Ovary (tissue), 9 donors: Measurements from ENCODE around the gene SLC25A30. TPM values are rescaled to one million over a fixed set of nuclear protein-coding genes. Genes with fewer than 3 reads are reported as not detected.

Experiments
- DNase-seq, 5 donors: peaks; one replicate each; pipeline ENCODE4 v3.0.0-alpha.2; 2019 to 2020
- H3K27ac ChIP-seq, 2 donors: fragments of 200-600 bp; one replicate each; pipeline versions ENCODE4 v1.5.1 to v1.8.0; 2019 to 2022
- H3K27me3 ChIP-seq: fragments of 200-600 bp; one replicate; pipeline ENCODE4 v1.8.0; 2022
- H3K36me3 ChIP-seq: fragments of 200-600 bp; sonication (generic); one replicate; pipeline ENCODE4 v1.5.1; 2019
- H3K4me1 ChIP-seq: one replicate; pipeline ENCODE4 v1.8.1; 2013; ENCODE audit warnings: mild to moderate bottlenecking, moderate library complexity; ENCODE audit not compliant: insufficient read depth
- H3K4me3 ChIP-seq: fragments of 200-600 bp; sonication (generic); one replicate; pipeline ENCODE4 v1.5.1; 2017
- H3K9me3 ChIP-seq, 2 donors: fragments of 200-600 bp in 1 of 2; sonication (generic) in 1 of 2; one replicate each; pipeline versions ENCODE4 v1.5.1 to v1.8.1; 2013 to 2019; ENCODE audit warnings: mild to moderate bottlenecking in 1 of 2, moderate library complexity in 1 of 2
- CTCF ChIP-seq, 3 donors: fragments of 450-650 bp in 2 of 3; fragments of 200-600 bp in 1 of 3; IDR thresholded peaks; one replicate each; pipeline versions ENCODE4 v1.5.1 to v1.8.0; 2016 to 2022; ENCODE audit warnings: antibody characterized with exemption in 3 of 3, mild to moderate bottlenecking in 1 of 3
- EP300 ChIP-seq: sonication (generic); formaldehyde crosslinking; IDR thresholded peaks from one replicate; pipeline ENCODE4 v1.6.1; 2017; ENCODE audit warnings: antibody characterized with exemption
- POLR2A ChIP-seq: fragments of 450-650 bp; IDR thresholded peaks from one replicate; pipeline ENCODE4 v1.6.1; 2017; ENCODE audit warnings: antibody characterized with exemption, mild to moderate bottlenecking, moderate library complexity
- WGBS, 3 donors: extraction: QIAGEN DNeasy Blood & Tissue Kit in 1 of 3; methylation state at CpG; one replicate each; pipeline versions ENCODE4 v1.1.5 to v1.1.7; 2013 to 2017; 5-methylcytosine and 5-hydroxymethylcytosine counted together
- intact Hi-C, 4 donors: fragments of 100-400 bp; cut with DNase I; formaldehyde crosslinking; loops; one replicate each; pipeline versions ENCODE4 v1.11.0 to v1.15.1; 2022 to 2023
- polyA plus RNA-seq, 2 donors: library from polyadenylated mRNA; stranded (reverse); fragments of 200-250 nt in 1 of 2; fragments of 350-450 nt in 1 of 2; fragmentation: Illumina TruSeq in 1 of 2; extraction: RNeasy Lipid Tissue Mini Kit (QIAGEN cat#74804) in 1 of 2; gene quantifications; one replicate each; pipeline ENCODE4 v1.2.3, GENCODE V29; 2013 to 2014
- total RNA-seq, 7 donors: library from RNA; depleted of rRNA in 2 of 7; stranded (reverse); fragments of >200 nt in 2 of 7; fragmentation: NEBNext Ultra II Directional in 3 of 7; extraction: Animal tissue kit (Norgen Biotek cat#: 25700) in 3 of 7; gene quantifications; one replicate each; pipeline versions ENCODE4 v1.1.0 to v1.2.4, GENCODE V29; 2016 to 2023
- donor health status: DM: no; HTN: no; CAD: no; lungs with moderate emphysema.
- donor health status: DM: no; HTN: no; CAD: no.
- donor health status: Bipolar disorder and iron deficiency.
- donor health status: DM: yes; HTN: yes; CAD: no.
- donor health status: DM: no; HTN: no; CAD: no.
- donor health status: DM: yes; HTN: yes; CAD: no.

The SLC25A30 gene
- total and polyA plus RNA-seq, 9 donors = 10.7 to 33.4 (median 22.8) TPM

- DNase-seq = peak in 2 of 5 donors; percentile 47 to 49
- peaks cover 14% of the 10 kb centered on the region for H3K4me1 ChIP-seq
- no peaks in the 10 kb centered on the region for H3K9me3 ChIP-seq
- H3K36me3 ChIP-seq = no peaks in the 10 kb centered on the region
- H3K27me3 ChIP-seq = no peaks in the 10 kb centered on the region
- WGBS, 3 donors = 81 to 84% (median 81%) methylated on average over 9 of the region's 9 CpGs
- intact Hi-C loops = loop anchor here in 1 of 4 donors (10.0 kb wide), 1 partner anchor 49 kb away; the partner anchor contains the start of gene SLC25A30
- peak overlapping the region; percentile 98 for H3K4me3 ChIP-seq
- H3K27ac ChIP-seq = peak overlapping the region in 1 of 2 donors; percentile 72
- TF ChIP-seq CTCF (IDR thresholded peaks at IDR 0.05) (peak in 2 of 3 donors; percentile 57 to 66), POLR2A (no peak)
Measured at GRCh38 chr13:45464141-45464686, 46.0 kb upstream of the SLC25A30 start.

GRCh38 chr13:45456196-45456972 lies 38.2 kb upstream of the SLC25A30 start:
- no peaks in the 10 kb centered on the region for H3K4me1 ChIP-seq
- intact Hi-C loops = no loop called here
- H3K27ac ChIP-seq = no peak overlapping the region

GRCh38 chr13:45454204-45454603 lies 36.0 kb upstream of the SLC25A30 start:
- no peak for DNase-seq
- no peaks in the 10 kb centered on the region for H3K9me3 ChIP-seq
- intact Hi-C loops = no loop called here
- no peak overlapping the region for H3K4me3 ChIP-seq
- WGBS, 3 donors = 74 to 91% (median 76%) methylated on average over 7 of the region's 7 CpGs
- TF ChIP-seq POLR2A (no peak), CTCF (IDR thresholded peaks at IDR 0.05) (no peak), EP300 (no peak)
- no peaks in the 10 kb centered on the region for H3K4me1 ChIP-seq
- H3K36me3 ChIP-seq = no peaks in the 10 kb centered on the region
- H3K27ac ChIP-seq = no peak overlapping the region
- H3K27me3 ChIP-seq = no peaks in the 10 kb centered on the region

More at GRCh38 chr13:45456196-45456972, 38.2 kb upstream of the SLC25A30 start:
- H3K27me3 ChIP-seq = no peaks in the 10 kb centered on the region
- DNase-seq = no peak
- TF ChIP-seq POLR2A = no peak
- no peak for TF ChIP-seq CTCF (IDR thresholded peaks at IDR 0.05)
- no peak for TF ChIP-seq EP300
- H3K4me3 ChIP-seq = no peak overlapping the region
- no peaks in the 10 kb centered on the region for H3K36me3 ChIP-seq
- no peaks in the 10 kb centered on the region for H3K9me3 ChIP-seq
- 83 to 87% (median 85%) methylated on average over 2 of the region's 2 CpGs for WGBS, 3 donors

- Histone ChIP-seq H3K9me3 (no peaks in the 10 kb centered on the region), H3K4me1 (peaks cover 7% of the 10 kb centered on the region), H3K27me3 (no peaks in the 10 kb centered on the region), H3K36me3 (no peaks in the 10 kb centered on the region), H3K27ac (no peak overlapping the region), H3K4me3 (no peak overlapping the region)
- intact Hi-C loops = no loop called here
- 92 to 94% (median 94%) methylated on average over 4 of the region's 4 CpGs for WGBS, 3 donors
- no peak for TF ChIP-seq POLR2A
- TF ChIP-seq CTCF (IDR thresholded peaks at IDR 0.05) = no peak
- TF ChIP-seq EP300 = no peak
- DNase-seq = no peak
Measured at GRCh38 chr13:45451282-45451681, 33.1 kb upstream of the SLC25A30 start.
